ENCODE results near the gene DGAT2.

DNA sequence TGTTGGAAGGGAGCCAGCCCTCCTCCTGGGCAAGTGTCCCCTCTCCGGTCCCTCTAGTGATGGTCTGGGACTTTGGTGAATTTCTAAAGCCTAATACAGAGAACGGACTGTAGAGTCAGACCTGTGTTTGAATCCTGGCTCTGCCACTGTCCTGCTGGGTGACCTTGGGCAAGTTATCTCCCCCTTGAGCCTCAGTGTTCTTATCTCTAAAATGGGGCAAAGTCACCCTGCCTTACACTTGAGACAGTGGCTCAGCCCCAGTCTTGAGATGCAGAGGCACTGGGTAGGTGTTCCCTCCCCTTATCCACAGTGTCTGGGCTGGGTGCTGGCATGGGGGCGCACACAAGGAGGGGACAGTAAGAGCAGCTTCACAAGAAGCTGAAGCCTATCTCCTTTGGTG, 20.9 kb downstream of the DGAT2 start:
- TF ChIP-seq, protein P1, sequence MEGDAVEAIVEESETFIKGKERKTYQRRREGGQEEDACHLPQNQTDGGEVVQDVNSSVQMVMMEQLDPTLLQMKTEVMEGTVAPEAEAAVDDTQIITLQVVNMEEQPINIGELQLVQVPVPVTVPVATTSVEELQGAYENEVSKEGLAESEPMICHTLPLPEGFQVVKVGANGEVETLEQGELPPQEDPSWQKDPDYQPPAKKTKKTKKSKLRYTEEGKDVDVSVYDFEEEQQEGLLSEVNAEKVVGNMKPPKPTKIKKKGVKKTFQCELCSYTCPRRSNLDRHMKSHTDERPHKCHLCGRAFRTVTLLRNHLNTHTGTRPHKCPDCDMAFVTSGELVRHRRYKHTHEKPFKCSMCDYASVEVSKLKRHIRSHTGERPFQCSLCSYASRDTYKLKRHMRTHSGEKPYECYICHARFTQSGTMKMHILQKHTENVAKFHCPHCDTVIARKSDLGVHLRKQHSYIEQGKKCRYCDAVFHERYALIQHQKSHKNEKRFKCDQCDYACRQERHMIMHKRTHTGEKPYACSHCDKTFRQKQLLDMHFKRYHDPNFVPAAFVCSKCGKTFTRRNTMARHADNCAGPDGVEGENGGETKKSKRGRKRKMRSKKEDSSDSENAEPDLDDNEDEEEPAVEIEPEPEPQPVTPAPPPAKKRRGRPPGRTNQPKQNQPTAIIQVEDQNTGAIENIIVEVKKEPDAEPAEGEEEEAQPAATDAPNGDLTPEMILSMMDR (optimal IDR thresholded peaks at IDR 0.05 in 1 of 3, IDR thresholded peaks at IDR 0.05 in 1 of 3, conservative IDR thresholded peaks at IDR 0.05 in 1 of 3; ENCODE audit: extremely low read depth in 1 of 3, insufficient read depth in 2 of 3, low read length in 3 of 3): no peak
- TF ChIP-seq EZH2 (IDR thresholded peaks at IDR 0.05; ENCODE audit: low read length): no peak
